ENCODE data around the gene NDRG2. TPM values are rescaled to one million over a fixed set of nuclear protein-coding genes. Genes with fewer than 3 reads are reported as not detected.

Gene NDRG2
- total and polyA plus RNA-seq, 9 of the 15 experiments (the other 6 are each of a cell fraction or from before 2014, with no cell fraction given), result 10.1 to 105 (median 41.0) TPM

GRCh38 chr14:21024585-21025370 is at the start of gene NDRG2 (continued):
- TF ChIP-seq PTBP1 (IDR thresholded peaks at IDR 0.05; ENCODE audit: low read depth, low read length) (no peak), RBM17 (IDR thresholded peaks at IDR 0.05; ENCODE audit: borderline replicate concordance, low read depth, low read length) (no peak), BRCA1 (IDR thresholded peaks at IDR 0.05) (no peak), BRCA1 (CRISPR knock-in tag; IDR thresholded peaks at IDR 0.05) (no peak), HNRNPH1 (optimal IDR thresholded peaks at IDR 0.05; ENCODE audit: low read depth, low read length) (no peak), COPS2 (conservative IDR thresholded peaks at IDR 0.05) (no peak), STAT5A (IDR thresholded peaks at IDR 0.05; ENCODE audit: borderline replicate concordance, low read length) (no peak), BDP1 (IDR thresholded peaks at IDR 0.05; ENCODE audit: insufficient read depth, insufficient read length) (no peak), ARNT (IDR thresholded peaks at IDR 0.05) (no peak), HDGF (IDR thresholded peaks at IDR 0.05) (no peak), TSC22D4 (tag; IDR thresholded peaks at IDR 0.05) (no peak), ZNF324 (CRISPR knock-in tag; IDR thresholded peaks at IDR 0.05) (no peak), PCBP2 (IDR thresholded peaks at IDR 0.05; ENCODE audit: low read depth, low read length, poor library complexity, severe bottlenecking) (no peak), ZNF354B (CRISPR knock-in tag; IDR thresholded peaks at IDR 0.05) (no peak), E2F8 (IDR thresholded peaks at IDR 0.05; ENCODE audit: low read depth, partially characterized antibody) (no peak), ELF2 (CRISPR knock-in tag; IDR thresholded peaks at IDR 0.05) (no peak), EHMT2 (IDR thresholded peaks at IDR 0.05) (no peak), MBD2 (IDR thresholded peaks at IDR 0.05; ENCODE audit: borderline replicate concordance, low read depth) (no peak), ESRRB (CRISPR knock-in tag; IDR thresholded peaks at IDR 0.05; ENCODE audit: borderline replicate concordance) (no peak), ZC3H11A (IDR thresholded peaks at IDR 0.05; ENCODE audit: low read depth, low read length) (no peak), SIN3B (IDR thresholded peaks at IDR 0.05; ENCODE audit: low read depth) (no peak), E2F6 (IDR thresholded peaks at IDR 0.05; ENCODE audit: borderline replicate concordance in 1 of 2, extremely low read depth in 1 of 2, insufficient read depth in 1 of 2, insufficient read length in 1 of 2, low read depth in 1 of 2, low read length in 1 of 2, poor library complexity in 1 of 2, severe bottlenecking in 1 of 2) (peak in 1 of 2 experiments; percentile 42), SMARCA4 (IDR thresholded peaks at IDR 0.05) (no peak), ZNF316 (IDR thresholded peaks at IDR 0.05) (no peak)
- TF ChIP-seq, protein P1, sequence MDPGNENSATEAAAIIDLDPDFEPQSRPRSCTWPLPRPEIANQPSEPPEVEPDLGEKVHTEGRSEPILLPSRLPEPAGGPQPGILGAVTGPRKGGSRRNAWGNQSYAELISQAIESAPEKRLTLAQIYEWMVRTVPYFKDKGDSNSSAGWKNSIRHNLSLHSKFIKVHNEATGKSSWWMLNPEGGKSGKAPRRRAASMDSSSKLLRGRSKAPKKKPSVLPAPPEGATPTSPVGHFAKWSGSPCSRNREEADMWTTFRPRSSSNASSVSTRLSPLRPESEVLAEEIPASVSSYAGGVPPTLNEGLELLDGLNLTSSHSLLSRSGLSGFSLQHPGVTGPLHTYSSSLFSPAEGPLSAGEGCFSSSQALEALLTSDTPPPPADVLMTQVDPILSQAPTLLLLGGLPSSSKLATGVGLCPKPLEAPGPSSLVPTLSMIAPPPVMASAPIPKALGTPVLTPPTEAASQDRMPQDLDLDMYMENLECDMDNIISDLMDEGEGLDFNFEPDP (CRISPR knock-in tag; IDR thresholded peaks at IDR 0.05), result no peak
- TF ChIP-seq, protein P2, sequence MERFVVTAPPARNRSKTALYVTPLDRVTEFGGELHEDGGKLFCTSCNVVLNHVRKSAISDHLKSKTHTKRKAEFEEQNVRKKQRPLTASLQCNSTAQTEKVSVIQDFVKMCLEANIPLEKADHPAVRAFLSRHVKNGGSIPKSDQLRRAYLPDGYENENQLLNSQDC (CRISPR knock-in tag; IDR thresholded peaks at IDR 0.05), result peak; percentile 42; the same call in 1 of the 2 replicates

Data from K562 (cell line).